Smooth muscle cell (in vitro differentiated cells): ENCODE data around the gene ASAH2B. TPM values are rescaled to one million over a fixed set of nuclear protein-coding genes. Genes with fewer than 3 reads are reported as not detected.
"Not testable (repeated sequence)": the region's sequence is repeated elsewhere in the genome, so short reads cannot be mapped to it uniquely, and the experiment has no call there.

ENCODE experiments used
- DNase-seq: peaks from one replicate; lab custom pipeline; 2025; ENCODE audit not compliant: unreplicated experiment; lab: John Stamatoyannopoulos, UW
- H2AFZ ChIP-seq: fragments of 200-600 bp; sonication (generic); 2 replicates; pipeline ENCODE4 v1.6.0; 2016; ENCODE audit warnings: antibody characterized with exemption, low read depth, mild to moderate bottlenecking
- H3F3A ChIP-seq: fragments of 200-600 bp; sonication (generic); 2 replicates; pipeline ENCODE4 v1.6.0; 2017; ENCODE audit warnings: antibody characterized with exemption, low read depth
- H3K27ac ChIP-seq: fragments of 200-600 bp; sonication (generic); 2 replicates; pipeline ENCODE4 v1.5.1; 2016; ENCODE audit warnings: low read depth, mild to moderate bottlenecking
- H3K27me3 ChIP-seq: fragments of 200-600 bp; sonication (generic); 2 replicates; pipeline ENCODE4 v1.6.1; 2016; ENCODE audit warnings: low read depth, mild to moderate bottlenecking
- H3K36me3 ChIP-seq: fragments of 200-600 bp; sonication (generic); 2 replicates; pipeline ENCODE4 v1.5.1; 2016; ENCODE audit warnings: low read depth
- H3K4me1 ChIP-seq: fragments of 200-600 bp; sonication (generic); 2 replicates; pipeline ENCODE4 v1.5.1; 2016; ENCODE audit warnings: low read depth
- H3K4me2 ChIP-seq: fragments of 200-600 bp; sonication (generic); 2 replicates; pipeline ENCODE4 v1.6.0; 2016; ENCODE audit warnings: mild to moderate bottlenecking
- H3K4me3 ChIP-seq: fragments of 200-600 bp; sonication (generic); 2 replicates; pipeline ENCODE4 v1.5.1; 2016; ENCODE audit warnings: mild to moderate bottlenecking
- H3K79me2 ChIP-seq: fragments of 200-600 bp; sonication (generic); 2 replicates; pipeline ENCODE4 v1.6.0; 2016; ENCODE audit warnings: low read depth, mild to moderate bottlenecking
- H3K9ac ChIP-seq: fragments of 200-600 bp; sonication (generic); 2 replicates; pipeline ENCODE4 v1.6.0; 2016; ENCODE audit warnings: low read depth
- H3K9me3 ChIP-seq: fragments of 200-600 bp; sonication (generic); replicated peaks from 2 replicates; pipeline ENCODE4 v1.5.1; 2016; ENCODE audit warnings: low read depth
- H4K20me1 ChIP-seq: fragments of 200-600 bp; sonication (generic); 2 replicates; pipeline ENCODE4 v1.6.0; 2016; ENCODE audit warnings: low read depth
- CTCF ChIP-seq: fragments of 200-600 bp; sonication (generic); IDR thresholded peaks from 2 replicates; pipeline ENCODE4 v1.5.1; 2017; ENCODE audit warnings: borderline replicate concordance, mild to moderate bottlenecking, antibody characterized with exemption; ENCODE audit not compliant: insufficient read depth, poor library complexity, severe bottlenecking
- WGBS: methylation state at CpG from one replicate; pipeline ENCODE4 v1.1.7; 2016; ENCODE audit warnings: low lambda C conversion rate; 5-methylcytosine and 5-hydroxymethylcytosine counted together
- polyA plus RNA-seq: library from polyadenylated mRNA; unstranded; fragments of >200 nt; fragmentation: Nextera tagmentation; extraction: Ambion mirVana; gene quantifications from 2 replicates; pipeline ENCODE4 v1.2.1, GENCODE V29; 2016
- total RNA-seq: library from RNA; depleted of rRNA; stranded (reverse); fragments of >200 nt; gene quantifications from 2 replicates; pipeline ENCODE4 v1.2.3, GENCODE V29; 2014

ASAH2B gene
- 3.7 and 4.5 TPM in 2 replicates for total RNA-seq
- polyA plus RNA-seq, result 2.5 and 3.1 TPM in 2 replicates

DNA sequence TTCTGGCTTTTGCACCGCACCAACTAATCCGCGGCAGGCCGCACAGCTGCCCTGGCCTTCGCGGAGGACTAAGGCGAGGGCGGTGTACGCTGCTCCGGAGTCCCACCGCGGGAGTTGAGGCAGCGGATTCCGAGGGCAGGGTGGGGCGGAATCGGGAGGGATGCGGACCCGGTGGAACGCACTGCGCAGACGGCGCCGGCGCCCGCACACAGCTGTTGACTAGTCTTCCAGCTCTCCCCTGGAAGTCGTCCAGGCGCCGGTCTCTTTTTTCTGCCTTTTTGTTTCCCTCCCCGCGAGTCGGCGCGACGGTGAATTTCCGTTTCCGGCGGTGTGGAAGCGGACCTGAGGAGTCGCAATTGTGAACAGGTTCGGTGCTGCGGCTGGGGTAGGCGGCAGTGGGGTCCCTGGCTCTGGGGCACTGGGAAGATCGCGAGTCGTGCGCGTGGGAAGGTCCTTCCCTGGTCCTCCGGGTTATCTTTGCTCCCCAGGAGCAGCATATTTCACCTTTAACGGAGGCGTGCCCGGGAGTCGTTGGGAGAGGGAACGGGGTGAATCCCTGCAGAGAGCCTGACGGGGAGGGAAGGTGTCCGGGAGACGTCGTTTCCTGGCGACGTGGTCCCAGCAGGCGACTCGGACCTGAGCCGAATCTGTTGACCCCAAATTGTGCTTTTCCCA lies at the start of gene ASAH2B:
Gene ASAH2B (plus strand): TSS at position 319 of the 675 bp plus-strand sequence. CDS start 5,195 bp downstream, outside the sequence.
- peak within 1 kb of the TSS; percentile 90 for H2AFZ ChIP-seq
- peaks cover 10% of the 10 kb centered on the region for H3K27me3 ChIP-seq
- H3K27ac ChIP-seq, result peak within 1 kb of the TSS; percentile 80
- H4K20me1 ChIP-seq, result no peaks in the 10 kb centered on the region
- H3K4me2 ChIP-seq, result peak within 1 kb of the TSS; percentile 87
- H3K79me2 ChIP-seq, result no peaks in the 10 kb centered on the region
- H3K4me1 ChIP-seq, result no peaks in the 10 kb centered on the region
- no peak for TF ChIP-seq CTCF
- H3F3A ChIP-seq, result no peaks in the 10 kb centered on the region
- no peaks in the 10 kb centered on the region for H3K36me3 ChIP-seq
- peak; percentile 38 for DNase-seq
- peak within 1 kb of the TSS; percentile 69 for H3K9ac ChIP-seq
- no peaks in the 10 kb centered on the region for H3K9me3 ChIP-seq
- H3K4me3 ChIP-seq, result peak within 1 kb of the TSS; percentile 73
- under 1% methylated on average over 62 of the region's 62 CpGs for WGBS

DNA sequence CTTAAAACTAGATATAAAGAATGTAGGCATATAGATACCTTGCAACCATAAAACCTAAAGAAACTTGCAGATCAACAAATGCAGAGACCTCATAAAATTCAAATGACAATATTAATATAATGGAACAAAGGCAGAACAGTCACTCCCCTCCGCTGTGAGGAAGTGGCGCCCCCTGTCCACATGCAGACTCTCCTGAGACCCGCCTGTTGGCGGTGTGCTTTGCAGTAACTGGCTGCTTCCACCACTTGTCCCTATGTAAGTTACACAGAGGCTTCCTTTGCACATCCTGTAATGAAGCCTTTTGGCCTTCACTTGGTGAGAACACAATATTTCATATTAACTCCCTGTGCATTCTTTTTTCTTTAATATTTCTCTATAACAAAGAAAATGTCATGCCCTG lies 41.9 kb upstream of the ASAH2B start:
- not testable (repeated sequence) for H4K20me1 ChIP-seq, DNase-seq
- no CpG with 5 or more reads among the region's 4 CpGs for WGBS

DNA sequence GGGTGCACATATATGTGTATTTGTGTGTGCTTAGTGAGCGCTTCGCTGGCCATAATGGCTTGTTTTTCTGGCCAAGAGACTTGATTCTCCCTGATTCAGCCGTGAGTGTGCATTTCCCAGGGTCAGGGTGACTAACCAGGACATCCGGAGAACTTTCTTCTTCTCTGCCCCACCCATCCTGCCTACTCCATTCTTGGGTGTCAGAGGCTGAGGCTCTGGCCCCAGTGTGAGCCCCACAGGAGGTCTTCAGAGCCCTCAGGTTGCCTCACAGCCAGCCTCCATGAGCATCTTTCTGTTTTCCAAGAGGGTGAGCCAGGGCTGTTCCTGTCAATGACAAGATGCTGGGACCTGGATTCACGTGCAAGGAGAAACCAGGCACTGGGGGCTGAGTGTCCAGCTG lies 37.8 kb upstream of the ASAH2B start:
- not testable (repeated sequence) for H2AFZ ChIP-seq, DNase-seq
- WGBS, result 100% methylated on average over 2 of the region's 5 CpGs

More for the DNA sequence above, 41.9 kb upstream of the ASAH2B start:
- not testable (repeated sequence) for H3F3A ChIP-seq, H3K79me2 ChIP-seq, H2AFZ ChIP-seq, H3K4me3 ChIP-seq, H3K4me2 ChIP-seq, H3K27me3 ChIP-seq, H3K27ac ChIP-seq, H3K9ac ChIP-seq, H3K4me1 ChIP-seq, H3K36me3 ChIP-seq, H3K9me3 ChIP-seq

DNA sequence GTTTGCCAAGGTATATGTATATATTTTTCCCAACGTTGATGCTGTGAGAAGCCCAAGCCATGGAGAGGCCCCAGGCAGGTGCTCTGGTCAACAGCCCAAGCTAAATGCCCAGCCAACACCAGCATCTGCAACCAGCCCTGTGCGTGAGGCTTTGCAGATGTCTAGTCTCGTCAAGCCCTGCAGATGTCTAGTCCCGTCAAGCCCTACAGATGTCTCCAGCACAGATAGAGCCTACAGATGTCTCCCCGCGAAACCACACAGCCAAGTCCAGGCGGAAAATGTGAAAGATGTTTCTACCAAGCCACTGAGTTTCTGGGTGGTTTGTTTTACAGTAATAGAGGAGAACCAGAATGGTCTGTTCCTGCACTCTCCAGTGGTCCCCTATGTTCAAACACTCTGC lies 36.7 kb upstream of the ASAH2B start:
- not testable (repeated sequence) for H3K27me3 ChIP-seq, H3K4me2 ChIP-seq, H3K27ac ChIP-seq, H4K20me1 ChIP-seq, H3K79me2 ChIP-seq, H3K36me3 ChIP-seq, H3K9me3 ChIP-seq, DNase-seq, H2AFZ ChIP-seq, H3F3A ChIP-seq, H3K9ac ChIP-seq, H3K4me3 ChIP-seq, H3K4me1 ChIP-seq
- WGBS, result 88% methylated on average over 6 of the region's 7 CpGs

More for the DNA sequence above, 37.8 kb upstream of the ASAH2B start:
- not testable (repeated sequence) for H3K9ac ChIP-seq, H3K9me3 ChIP-seq, H3K36me3 ChIP-seq, H3K4me1 ChIP-seq, H3K79me2 ChIP-seq, H3K27me3 ChIP-seq, H3F3A ChIP-seq, H4K20me1 ChIP-seq, H3K4me3 ChIP-seq, H3K4me2 ChIP-seq, H3K27ac ChIP-seq

- not testable (repeated sequence) for H3K9me3 ChIP-seq, H4K20me1 ChIP-seq, H3K36me3 ChIP-seq, H3K4me1 ChIP-seq, H3K4me3 ChIP-seq, H2AFZ ChIP-seq, DNase-seq, H3K27ac ChIP-seq, H3K79me2 ChIP-seq, H3K27me3 ChIP-seq, H3F3A ChIP-seq, H3K9ac ChIP-seq, H3K4me2 ChIP-seq
- 84% methylated on average over 5 of the region's 5 CpGs for WGBS
Measured at GRCh38 chr10:50704436-50705079, 35.2 kb upstream of the ASAH2B start.

- H3K9me3 ChIP-seq, DNase-seq, H3K4me2 ChIP-seq, H3K27ac ChIP-seq, H2AFZ ChIP-seq, H3K36me3 ChIP-seq, H3K4me1 ChIP-seq, H3K4me3 ChIP-seq, H3K79me2 ChIP-seq, H3K9ac ChIP-seq, H3K27me3 ChIP-seq, H4K20me1 ChIP-seq, H3F3A ChIP-seq: not testable (repeated sequence)
- WGBS, result 80% methylated on average over 1 of the region's 1 CpG
Measured at GRCh38 chr10:50706006-50706405, 33.7 kb upstream of the ASAH2B start.

DNA sequence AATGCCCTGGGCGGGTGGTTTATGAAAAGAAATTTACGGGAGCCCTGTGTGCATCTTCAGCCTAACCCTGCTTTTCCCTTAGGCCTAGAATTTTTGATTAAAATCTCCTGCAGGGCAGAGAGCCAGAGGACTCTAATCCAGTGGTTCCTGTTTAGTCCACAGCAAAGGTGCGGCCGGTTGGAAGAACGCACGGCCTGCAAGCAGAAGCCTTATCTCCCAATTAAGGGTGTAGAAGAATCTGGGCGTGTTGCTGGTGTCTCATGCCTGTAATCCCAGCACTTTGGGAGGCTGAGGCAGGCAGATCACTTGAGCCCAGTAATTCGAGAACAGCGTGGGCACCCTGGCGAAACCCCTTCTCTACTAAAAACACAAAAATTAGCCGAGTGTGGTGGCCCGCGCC lies 29.5 kb upstream of the ASAH2B start:
- not testable (repeated sequence) for DNase-seq, H3F3A ChIP-seq, H3K27ac ChIP-seq, H3K4me3 ChIP-seq, H3K36me3 ChIP-seq, H3K79me2 ChIP-seq, H2AFZ ChIP-seq, H3K9ac ChIP-seq, H3K4me1 ChIP-seq, H4K20me1 ChIP-seq, H3K9me3 ChIP-seq, H3K27me3 ChIP-seq, H3K4me2 ChIP-seq
- 87% methylated on average over 12 of the region's 13 CpGs for WGBS

- not testable (repeated sequence) for H3K4me3 ChIP-seq, H3K27ac ChIP-seq, H3K9ac ChIP-seq, H3K27me3 ChIP-seq, H3K4me2 ChIP-seq, H3K36me3 ChIP-seq, H3K79me2 ChIP-seq, DNase-seq, H2AFZ ChIP-seq, H3K4me1 ChIP-seq, H3K9me3 ChIP-seq, H4K20me1 ChIP-seq, H3F3A ChIP-seq
- 48% methylated on average over 5 of the region's 5 CpGs for whole genome bisulfite sequencing
Measured at GRCh38 chr10:50723812-50724211, 15.9 kb upstream of the ASAH2B start.
